HCT116 (cell line): ENCODE measurements around the gene NDUFS5. TPM values are rescaled to one million over a fixed set of nuclear protein-coding genes. Genes with fewer than 3 reads are reported as not detected.

Experiments used
- ATAC-seq: fragments of 200-7000 bp; cut with Tn5 transposase; 2 replicates; pipeline ENCODE4 v1.9.1; 2020; ENCODE audit warnings: mild to moderate bottlenecking, moderate library complexity
- BruUV-seq: library from RNA; stranded (reverse); fragments of 400-500 nt; replicated peaks from 2 replicates; lab custom pipeline; 2021; lab: Mats Ljungman, UMichigan
- CTCF ChIA-PET: fragments of 300-600 bp; sonication (Branson Sonifier 250); formaldehyde crosslinking; loops from one replicate; lab custom pipeline; 2021; ENCODE audit warnings: antibody characterized with exemption; lab: Charles Lee
- POLR2A ChIA-PET: fragments of 300-600, 350-600 bp; sonication (Branson Sonifier 250); formaldehyde crosslinking; loops from one replicate; lab custom pipeline; 2021; ENCODE audit warnings: antibody characterized with exemption; lab: Charles Lee
- RAD21 ChIA-PET, 2 experiments: fragments of 300-600 bp; sonication (Branson Sonifier 250); formaldehyde crosslinking; loops; one replicate each; lab custom pipeline; 2023; ENCODE audit warnings: low total read pairs in 2 of 2; ENCODE audit not compliant: uncharacterized antibody in 2 of 2, unreplicated experiment in 2 of 2, low non-redundant PET in 1 of 2; lab: Charles Lee
- DNase-seq: peaks from one replicate; pipeline ENCODE4 v3.0.0-alpha.2; 2010; ENCODE audit warnings: low read depth, low spot score
- H2AFZ ChIP-seq: fragments of 200-600 bp; shearing (Covaris generic), sonication (generic); 2 replicates; pipeline ENCODE4 v1.6.1; 2017; ENCODE audit warnings: low read depth, mixed run types, mixed read lengths, antibody characterized with exemption, low read length; ENCODE audit not compliant: poor library complexity, severe bottlenecking
- H3K27ac ChIP-seq: 2 replicates; pipeline ENCODE4 v1.5.1; 2012; ENCODE audit warnings: low read depth, low read length
- H3K27me3 ChIP-seq: fragments of 200-600 bp; sonication (generic); 2 replicates; pipeline ENCODE4 v1.6.1; 2016; ENCODE audit warnings: mixed run types, low read length, mixed read lengths; ENCODE audit not compliant: insufficient read depth
- H3K36me3 ChIP-seq, 2 experiments: fragments of 200-500 bp in 1 of 2; fragments of 200-600 bp in 1 of 2; sonication (Bioruptor generic) in 1 of 2; sonication (generic) in 1 of 2; 2 replicates each; pipeline versions ENCODE4 v1.5.1 to v1.6.1; 2014 to 2016; ENCODE audit warnings: low read length in 2 of 2, inconsistent platforms in 1 of 2, mixed read lengths in 1 of 2, mixed run types in 1 of 2; ENCODE audit not compliant: insufficient read depth in 2 of 2, control insufficient read depth in 1 of 2
- H3K4me1 ChIP-seq, 2 experiments: fragments of 200-600 bp in 1 of 2; sonication (generic) in 1 of 2; 2 replicates each; pipeline versions ENCODE4 v1.5.1 to v1.6.1; 2012 to 2017; ENCODE audit warnings: low read length in 2 of 2, inconsistent platforms in 1 of 2, mild to moderate bottlenecking in 1 of 2, mixed read lengths in 1 of 2, mixed run types in 1 of 2, moderate library complexity in 1 of 2; ENCODE audit not compliant: insufficient read depth in 2 of 2, control insufficient read depth in 1 of 2
- H3K4me2 ChIP-seq: fragments of 200-600 bp; sonication (generic); 2 replicates; pipeline ENCODE4 v1.6.1; 2017; ENCODE audit warnings: mixed run types, low read length, mixed read lengths
- H3K4me3 ChIP-seq, 2 experiments: fragments of 200-600 bp in 1 of 2; sonication (generic) in 1 of 2; replicated peaks in 1 of 2; 2 replicates each; pipeline ENCODE4 v1.5.1; 2011 to 2016; ENCODE audit warnings: low read length in 2 of 2, control low read depth in 1 of 2, low read depth in 1 of 2, mild to moderate bottlenecking in 1 of 2, mixed read lengths in 1 of 2, mixed run types in 1 of 2
- H3K79me2 ChIP-seq: fragments of 200-600 bp; sonication (generic); 2 replicates; pipeline ENCODE4 v1.6.1; 2017; ENCODE audit warnings: mild to moderate bottlenecking, mixed run types, low read length, moderate library complexity, mixed read lengths; ENCODE audit not compliant: insufficient read depth
- H3K9ac ChIP-seq: fragments of 200-600 bp; sonication (generic); 2 replicates; pipeline ENCODE4 v1.6.1; 2016; ENCODE audit warnings: low read length, mixed read lengths
- H3K9me2 ChIP-seq: fragments of 200-600 bp; sonication (generic), shearing (Covaris generic); 2 replicates; pipeline ENCODE4 v1.6.1; 2017; ENCODE audit warnings: mixed run types, mild to moderate bottlenecking, moderate library complexity; ENCODE audit not compliant: insufficient read depth
- H3K9me3 ChIP-seq, 2 experiments: fragments of 200-500 bp in 1 of 2; fragments of 200-600 bp in 1 of 2; sonication (Bioruptor generic) in 1 of 2; sonication (generic) in 1 of 2; 2 replicates each; pipeline ENCODE4 v1.6.1; 2014 to 2017; ENCODE audit warnings: low read length in 2 of 2, mixed read lengths in 2 of 2, inconsistent platforms in 1 of 2, low read depth in 1 of 2, mild to moderate bottlenecking in 1 of 2, mixed run types in 1 of 2, moderate library complexity in 1 of 2; ENCODE audit not compliant: control insufficient read depth in 1 of 2, insufficient read depth in 1 of 2
- H4K20me1 ChIP-seq: fragments of 200-600 bp; sonication (generic), shearing (Covaris generic); 2 replicates; pipeline ENCODE4 v1.6.1; 2017; ENCODE audit warnings: mixed run types, mild to moderate bottlenecking, moderate library complexity; ENCODE audit not compliant: insufficient read depth
- CEBPB ChIP-seq: IDR thresholded peaks from 2 replicates; pipeline ENCODE4 v1.6.1; 2012; ENCODE audit warnings: low read depth
- ELF1 ChIP-seq: IDR thresholded peaks from 2 replicates; pipeline ENCODE4 v1.6.1; 2012; ENCODE audit warnings: low read depth, borderline replicate concordance
- EZH2phosphoT487 ChIP-seq: fragments of 200-600 bp; IDR thresholded peaks from 2 replicates; pipeline ENCODE4 v1.6.1; 2018; ENCODE audit warnings: antibody characterized with exemption, borderline replicate concordance
- JUND ChIP-seq: IDR thresholded peaks from 2 replicates; pipeline ENCODE4 v1.6.1; 2012
- SIN3A ChIP-seq: IDR thresholded peaks from 2 replicates; pipeline ENCODE4 v1.6.1; 2012; ENCODE audit warnings: low read depth
- SRF ChIP-seq: IDR thresholded peaks from 2 replicates; pipeline ENCODE4 v1.6.1; 2012; ENCODE audit warnings: low read depth
- ZFX ChIP-seq: fragments of 450-650 bp; IDR thresholded peaks from 2 replicates; pipeline ENCODE4 v1.6.1; 2017
- intact Hi-C: fragments of 100-400 bp; cut with micrococcal nuclease; formaldehyde crosslinking; loops from 2 replicates; pipeline ENCODE4 v1.10.0; 2022
- total RNA-seq: library from RNA; stranded (reverse); gene quantifications from one replicate; pipeline ENCODE4 v1.2.1, GENCODE V29; 2021; ENCODE audit not compliant: unreplicated experiment
- TF ChIP-seq, protein P1 (sequence below), 3 experiments: fragments of 200-600 bp in 1 of 3; sonication (generic) in 1 of 3; IDR thresholded peaks in 2 of 3; conservative IDR thresholded peaks in 1 of 3; 2 replicates each; pipeline ENCODE4 v1.5.1; 2012 to 2017; ENCODE audit warnings: low read depth in 2 of 3, low read length in 2 of 3, antibody characterized with exemption in 1 of 3, borderline replicate concordance in 1 of 3, control low read depth in 1 of 3, mild to moderate bottlenecking in 1 of 3, mixed read lengths in 1 of 3, mixed run types in 1 of 3, moderate library complexity in 1 of 3; ENCODE audit not compliant: insufficient read depth in 1 of 3
- TF ChIP-seq, protein P2 (sequence below): IDR thresholded peaks from 2 replicates; pipeline ENCODE4 v1.6.1; 2012; ENCODE audit warnings: low read depth

NDUFS5 gene
- total RNA-seq, 1 experiment from 2014 or later: 263 TPM

DNA sequence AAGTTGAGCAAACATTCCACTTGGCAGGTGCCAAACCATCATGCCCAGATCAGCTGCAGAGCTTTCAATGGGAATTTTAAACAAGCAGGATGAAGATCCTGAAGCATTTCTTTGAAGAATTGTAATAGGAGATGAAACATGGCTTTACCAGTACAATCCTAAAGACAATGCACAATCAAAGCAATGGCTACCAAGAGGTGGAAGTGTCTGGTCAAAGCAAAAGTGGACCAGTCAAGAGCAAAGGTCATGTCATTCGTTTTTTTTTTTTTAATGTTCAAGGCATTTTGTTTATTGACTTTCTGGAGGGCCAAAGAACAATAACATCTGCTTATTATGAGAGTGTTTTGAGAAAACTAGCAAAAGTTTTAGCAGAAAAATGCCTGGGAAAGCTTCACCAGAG lies 3.0 kb upstream of the NDUFS5 start:
- Histone ChIP-seq H2AFZ (no peak overlapping the region), H3K27ac (no peak overlapping the region), H3K4me3 (no peak overlapping the region), H3K9me2 (no peaks in the 10 kb centered on the region), H3K36me3 (no peaks in the 10 kb centered on the region), H3K9ac (no peak overlapping the region), H3K9me3 (no peaks in the 10 kb centered on the region)
- ATAC-seq: no peak
- RAD21 ChIA-PET: interaction anchor here in 1 of 2 experiments (0.7 kb wide), 1 partner anchor 1281 kb away, joined by 4 read pairs; no protein-coding TSS in a partner anchor
- CTCF ChIA-PET: no interaction called here
- TF ChIP-seq CEBPB: no peak
- TF ChIP-seq, protein P1, sequence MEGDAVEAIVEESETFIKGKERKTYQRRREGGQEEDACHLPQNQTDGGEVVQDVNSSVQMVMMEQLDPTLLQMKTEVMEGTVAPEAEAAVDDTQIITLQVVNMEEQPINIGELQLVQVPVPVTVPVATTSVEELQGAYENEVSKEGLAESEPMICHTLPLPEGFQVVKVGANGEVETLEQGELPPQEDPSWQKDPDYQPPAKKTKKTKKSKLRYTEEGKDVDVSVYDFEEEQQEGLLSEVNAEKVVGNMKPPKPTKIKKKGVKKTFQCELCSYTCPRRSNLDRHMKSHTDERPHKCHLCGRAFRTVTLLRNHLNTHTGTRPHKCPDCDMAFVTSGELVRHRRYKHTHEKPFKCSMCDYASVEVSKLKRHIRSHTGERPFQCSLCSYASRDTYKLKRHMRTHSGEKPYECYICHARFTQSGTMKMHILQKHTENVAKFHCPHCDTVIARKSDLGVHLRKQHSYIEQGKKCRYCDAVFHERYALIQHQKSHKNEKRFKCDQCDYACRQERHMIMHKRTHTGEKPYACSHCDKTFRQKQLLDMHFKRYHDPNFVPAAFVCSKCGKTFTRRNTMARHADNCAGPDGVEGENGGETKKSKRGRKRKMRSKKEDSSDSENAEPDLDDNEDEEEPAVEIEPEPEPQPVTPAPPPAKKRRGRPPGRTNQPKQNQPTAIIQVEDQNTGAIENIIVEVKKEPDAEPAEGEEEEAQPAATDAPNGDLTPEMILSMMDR (IDR thresholded peaks at IDR 0.05 in 2 of 3, conservative IDR thresholded peaks at IDR 0.05 in 1 of 3; ENCODE audit: borderline replicate concordance in 1 of 3, insufficient read depth in 1 of 3, low read depth in 2 of 3, low read length in 2 of 3): no peak
- TF ChIP-seq SRF: no peak
- no peak for TF ChIP-seq EZH2phosphoT487
- no peak for TF ChIP-seq SIN3A
- no peak for TF ChIP-seq ZFX
- no peak for TF ChIP-seq JUND
- TF ChIP-seq, protein P2, sequence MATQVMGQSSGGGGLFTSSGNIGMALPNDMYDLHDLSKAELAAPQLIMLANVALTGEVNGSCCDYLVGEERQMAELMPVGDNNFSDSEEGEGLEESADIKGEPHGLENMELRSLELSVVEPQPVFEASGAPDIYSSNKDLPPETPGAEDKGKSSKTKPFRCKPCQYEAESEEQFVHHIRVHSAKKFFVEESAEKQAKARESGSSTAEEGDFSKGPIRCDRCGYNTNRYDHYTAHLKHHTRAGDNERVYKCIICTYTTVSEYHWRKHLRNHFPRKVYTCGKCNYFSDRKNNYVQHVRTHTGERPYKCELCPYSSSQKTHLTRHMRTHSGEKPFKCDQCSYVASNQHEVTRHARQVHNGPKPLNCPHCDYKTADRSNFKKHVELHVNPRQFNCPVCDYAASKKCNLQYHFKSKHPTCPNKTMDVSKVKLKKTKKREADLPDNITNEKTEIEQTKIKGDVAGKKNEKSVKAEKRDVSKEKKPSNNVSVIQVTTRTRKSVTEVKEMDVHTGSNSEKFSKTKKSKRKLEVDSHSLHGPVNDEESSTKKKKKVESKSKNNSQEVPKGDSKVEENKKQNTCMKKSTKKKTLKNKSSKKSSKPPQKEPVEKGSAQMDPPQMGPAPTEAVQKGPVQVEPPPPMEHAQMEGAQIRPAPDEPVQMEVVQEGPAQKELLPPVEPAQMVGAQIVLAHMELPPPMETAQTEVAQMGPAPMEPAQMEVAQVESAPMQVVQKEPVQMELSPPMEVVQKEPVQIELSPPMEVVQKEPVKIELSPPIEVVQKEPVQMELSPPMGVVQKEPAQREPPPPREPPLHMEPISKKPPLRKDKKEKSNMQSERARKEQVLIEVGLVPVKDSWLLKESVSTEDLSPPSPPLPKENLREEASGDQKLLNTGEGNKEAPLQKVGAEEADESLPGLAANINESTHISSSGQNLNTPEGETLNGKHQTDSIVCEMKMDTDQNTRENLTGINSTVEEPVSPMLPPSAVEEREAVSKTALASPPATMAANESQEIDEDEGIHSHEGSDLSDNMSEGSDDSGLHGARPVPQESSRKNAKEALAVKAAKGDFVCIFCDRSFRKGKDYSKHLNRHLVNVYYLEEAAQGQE: no peak
- TF ChIP-seq ELF1: no peak
- TF ChIP-seq, all 23 proteins: peak for 0
- peaks cover 19% of the 10 kb centered on the region for H3K79me2 ChIP-seq
- POLR2A ChIA-PET: interaction anchor here (0.7 kb wide), 1 partner anchor 17 kb away, joined by 3 read pairs; no protein-coding TSS in a partner anchor
- H3K27me3 ChIP-seq: no peaks in the 10 kb centered on the region
- H3K4me1 ChIP-seq: peaks cover 7 to 17% of the 10 kb centered on the region in 2 experiments; a peak in 3 of 4 replicates
- BruUV-seq: no TSS peak
- H4K20me1 ChIP-seq: no peaks in the 10 kb centered on the region
- intact Hi-C loops: no loop called here
- DNase-seq: no peak
- H3K4me2 ChIP-seq: no peak overlapping the region
